ENCODE data around the gene ASTN2.

GRCh38 chr9:117002686-117003085, 412.2 kb downstream of the ASTN2 start:
- TF ChIP-seq POLR2A (IDR thresholded peaks at IDR 0.05) (no peak), CTCF (IDR thresholded peaks at IDR 0.05) (no peak)
